Activated CD4-positive, alpha-beta T cell treated with anti-CD3 and anti-CD28 coated beads, Interleukin-2, amount 10 ng/mL, durations not matched to agents 24 days and 14 days (primary cell): ENCODE measurements around the gene CALCOCO1. TPM values are rescaled to one million over a fixed set of nuclear protein-coding genes. Genes with fewer than 3 reads are reported as not detected.
A peak's percentile ranks its signal among the peaks of the same experiment; 100 is the strongest.

Source experiments
- DNase-seq: peaks from one replicate; pipeline ENCODE4 v3.0.0; 2022
- H3K27ac Mint-ChIP-seq: one replicate; pipeline ENCODE4 v1.8.0; 2022; ENCODE audit warnings: mild to moderate bottlenecking, mixed read lengths
- H3K27me3 Mint-ChIP-seq: one replicate; pipeline ENCODE4 v1.8.0; 2022; ENCODE audit warnings: mixed read lengths
- H3K36me3 Mint-ChIP-seq: one replicate; pipeline ENCODE4 v1.8.0; 2022; ENCODE audit warnings: low read depth, mild to moderate bottlenecking, mixed read lengths
- H3K4me1 Mint-ChIP-seq: one replicate; pipeline ENCODE4 v1.8.0; 2021; ENCODE audit warnings: mixed read lengths
- H3K4me3 Mint-ChIP-seq: one replicate; pipeline ENCODE4 v1.8.0; 2022; ENCODE audit warnings: mild to moderate bottlenecking, moderate library complexity, mixed read lengths
- H3K9me3 Mint-ChIP-seq: one replicate; pipeline ENCODE4 v1.8.0; 2021; ENCODE audit warnings: mixed read lengths
- intact Hi-C: fragments of 100-400 bp; cut with micrococcal nuclease; formaldehyde crosslinking; loops from one replicate; pipeline ENCODE4 v1.15.1; 2023
- total RNA-seq: library from RNA; stranded (reverse); gene quantifications from 2 replicates; pipeline ENCODE4 v1.2.3, GENCODE V29; 2022

The CALCOCO1 gene
- total RNA-seq, 1 donor from 2014 or later = 15.2 TPM

- no peak overlapping the region for H3K4me3 Mint-ChIP-seq
- H3K9me3 Mint-ChIP-seq = no peaks in the 10 kb centered on the region
- intact Hi-C loops = loop anchor here (5.0 kb wide), 1 partner anchor 206 kb away; no protein-coding TSS in a partner anchor
- no peaks in the 10 kb centered on the region for H3K36me3 Mint-ChIP-seq
- H3K4me1 Mint-ChIP-seq = peaks cover 18% of the 10 kb centered on the region
- no peak overlapping the region for H3K27ac Mint-ChIP-seq
- H3K27me3 Mint-ChIP-seq = peaks cover 28% of the 10 kb centered on the region
- no peak for DNase-seq
Measured at GRCh38 chr12:53748072-53748840, 21.0 kb upstream of the CALCOCO1 start.

DNA sequence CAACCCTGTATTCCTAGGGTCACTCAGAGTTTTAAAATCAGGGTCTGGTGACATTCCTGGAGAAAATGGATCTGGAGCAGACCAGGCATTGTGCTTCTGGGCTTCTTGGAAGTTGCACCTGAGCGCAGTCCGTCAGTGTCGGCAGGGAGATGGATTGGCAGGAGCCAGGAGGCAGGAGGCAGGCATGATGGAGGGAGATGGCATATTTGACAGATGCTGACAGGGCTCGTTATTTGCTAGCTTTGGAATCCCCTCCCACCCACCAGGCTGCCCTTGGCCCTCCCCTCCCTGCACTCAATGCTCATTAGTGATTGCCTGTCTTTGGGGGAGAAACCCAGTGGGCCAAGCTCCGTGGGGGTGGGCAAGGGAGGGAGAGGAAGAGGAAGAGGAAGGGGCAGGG lies 19.8 kb upstream of the CALCOCO1 start:
- intact Hi-C loops = loop anchor here (2.0 to 5.0 kb wide), 2 partner anchors 70 to 205 kb away; partner anchors contain the start of gene ATP5MC2
- H3K36me3 Mint-ChIP-seq = no peaks in the 10 kb centered on the region
- no peak overlapping the region for H3K27ac Mint-ChIP-seq
- peaks cover 19% of the 10 kb centered on the region for H3K4me1 Mint-ChIP-seq
- H3K4me3 Mint-ChIP-seq = peak overlapping the region; percentile 9
- no peak for DNase-seq
- peaks cover 38% of the 10 kb centered on the region for H3K27me3 Mint-ChIP-seq
- H3K9me3 Mint-ChIP-seq = no peaks in the 10 kb centered on the region

GRCh38 chr12:53746592-53747092 lies 19.4 kb upstream of the CALCOCO1 start:
- peak; percentile 96 for DNase-seq
- H3K27ac Mint-ChIP-seq = no peak overlapping the region
- H3K4me1 Mint-ChIP-seq = peaks cover 17% of the 10 kb centered on the region
- peak overlapping the region; percentile 9 for H3K4me3 Mint-ChIP-seq
- intact Hi-C loops = loop anchor here (1.0 to 5.0 kb wide), 5 partner anchors 11 to 204 kb away; partner anchors contain the start of genes ATP5MC2 and CALCOCO1
- H3K27me3 Mint-ChIP-seq = peaks cover 36% of the 10 kb centered on the region
- H3K9me3 Mint-ChIP-seq = no peaks in the 10 kb centered on the region
- no peaks in the 10 kb centered on the region for H3K36me3 Mint-ChIP-seq

DNA sequence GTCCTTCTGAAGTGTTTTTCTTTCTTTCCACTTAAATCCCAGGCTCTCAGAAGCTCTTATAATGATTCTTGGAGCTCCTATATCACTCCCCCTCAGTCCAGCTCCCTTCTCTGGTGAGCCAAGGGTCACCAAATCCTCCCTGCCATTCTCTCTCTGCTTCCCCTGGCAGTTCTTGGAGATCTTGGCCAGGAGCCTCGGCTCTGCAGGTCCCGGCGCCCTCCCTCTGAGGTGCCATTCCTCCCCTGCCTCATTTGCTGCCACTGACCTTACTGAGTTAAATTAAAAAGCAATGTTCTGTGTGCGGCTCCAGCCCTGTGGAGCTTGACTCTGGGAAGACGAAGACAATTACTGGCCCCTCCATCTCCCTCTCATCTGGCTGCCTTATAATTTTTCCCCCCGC lies 17.5 kb upstream of the CALCOCO1 start:
- Mint-ChIP-seq H3K9me3 (no peaks in the 10 kb centered on the region), H3K4me3 (no peak overlapping the region), H3K4me1 (peaks cover 17% of the 10 kb centered on the region), H3K36me3 (no peaks in the 10 kb centered on the region), H3K27ac (no peak overlapping the region), H3K27me3 (peaks cover 38% of the 10 kb centered on the region)
- no peak for DNase-seq
- intact Hi-C loops = loop anchor here (5.0 kb wide), 1 partner anchor 202 kb away; no protein-coding TSS in a partner anchor

DNA sequence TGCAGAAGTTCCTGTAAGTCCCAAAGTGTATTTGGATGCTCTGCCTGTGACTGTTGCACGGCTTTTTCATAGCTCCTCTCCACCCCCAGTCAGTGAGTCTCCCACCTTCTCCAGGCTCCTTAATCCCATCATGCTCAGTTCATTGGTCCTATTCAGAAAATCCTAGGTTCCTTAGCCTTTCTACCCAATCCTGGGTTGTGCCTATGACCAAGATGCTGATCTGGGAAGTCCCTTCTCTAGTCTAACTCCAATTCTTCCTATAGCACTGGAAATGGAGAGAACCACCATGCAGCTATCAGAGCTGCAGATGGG lies 16.8 kb upstream of the CALCOCO1 start:
- H3K9me3 Mint-ChIP-seq = no peaks in the 10 kb centered on the region
- intact Hi-C loops = no loop called here
- no peak for DNase-seq
- H3K36me3 Mint-ChIP-seq = no peaks in the 10 kb centered on the region
- no peak overlapping the region for H3K4me3 Mint-ChIP-seq
- H3K27me3 Mint-ChIP-seq = peaks cover 44% of the 10 kb centered on the region
- H3K27ac Mint-ChIP-seq = no peak overlapping the region
- peaks cover 22% of the 10 kb centered on the region for H3K4me1 Mint-ChIP-seq

DNA sequence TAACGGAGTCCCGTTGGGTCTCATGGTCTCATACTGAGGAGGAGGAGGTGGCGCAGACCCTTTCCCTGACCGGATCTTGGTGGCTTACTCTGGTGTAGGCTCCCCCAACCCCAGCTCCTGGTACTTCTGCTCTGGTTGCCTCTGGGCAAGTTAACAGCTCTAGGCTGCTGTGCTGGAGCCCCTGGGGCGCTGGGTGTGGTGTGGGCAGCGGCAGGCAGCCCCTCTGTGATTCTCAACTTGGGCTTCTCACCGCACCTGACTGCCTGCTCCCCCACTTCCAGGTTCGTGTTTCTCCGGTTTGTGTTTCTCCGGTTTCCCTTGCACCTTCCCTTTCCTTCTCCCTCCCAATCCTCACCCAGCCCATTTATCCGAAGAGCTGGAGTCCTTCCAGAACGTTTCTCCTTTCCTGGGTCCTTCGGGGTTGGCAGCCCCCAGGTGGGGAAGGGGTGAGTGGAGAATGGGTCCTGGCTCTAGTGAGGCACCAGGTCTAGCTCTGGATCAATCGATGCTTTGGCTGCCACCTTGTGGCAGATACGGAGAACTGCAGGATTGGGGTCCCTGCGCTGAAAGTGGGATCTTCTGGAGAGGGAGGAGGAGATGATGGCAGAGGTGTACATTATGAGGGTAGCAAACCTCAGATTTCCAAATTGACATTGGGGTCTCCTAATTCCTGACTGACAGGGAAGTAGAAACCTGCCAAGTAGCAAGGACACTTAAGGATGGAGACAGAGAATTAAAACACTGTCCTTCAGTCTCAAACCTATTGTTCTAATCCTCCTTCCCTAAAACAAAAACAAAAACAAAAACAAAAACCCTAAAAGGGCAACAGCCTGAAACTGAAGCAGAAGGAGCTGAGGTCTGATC lies 16.2 kb upstream of the CALCOCO1 start:
- no peak overlapping the region for H3K27ac Mint-ChIP-seq
- peak; percentile 91 for DNase-seq
- H3K4me3 Mint-ChIP-seq = peak overlapping the region; percentile 66
- H3K4me1 Mint-ChIP-seq = peaks cover 26% of the 10 kb centered on the region
- intact Hi-C loops = loop anchor here (1.0 kb wide), 1 partner anchor 41 kb away; no protein-coding TSS in a partner anchor
- H3K9me3 Mint-ChIP-seq = no peaks in the 10 kb centered on the region
- H3K36me3 Mint-ChIP-seq = peaks cover 2% of the 10 kb centered on the region
- peaks cover 50% of the 10 kb centered on the region for H3K27me3 Mint-ChIP-seq

DNA sequence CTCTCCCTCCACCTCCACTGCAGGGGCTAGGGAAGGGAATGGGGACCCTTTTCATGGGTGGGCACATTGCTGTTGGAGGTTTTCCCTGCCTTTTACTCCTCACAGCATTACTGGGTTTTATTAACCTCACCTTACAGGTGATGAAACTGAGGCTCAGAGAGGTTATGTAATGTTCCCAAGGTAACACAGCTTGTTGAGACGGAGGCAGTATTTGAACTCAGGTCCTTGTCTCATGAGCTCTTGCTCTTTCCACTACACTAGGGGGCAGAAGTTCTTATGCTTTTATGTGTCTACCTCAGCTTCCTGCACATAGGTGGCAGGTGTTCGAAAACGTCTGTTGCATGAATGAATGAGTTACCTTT lies 12.9 kb upstream of the CALCOCO1 start:
- no peak for DNase-seq
- Mint-ChIP-seq H3K9me3 (no peaks in the 10 kb centered on the region), H3K27ac (no peak overlapping the region), H3K27me3 (peaks cover 67% of the 10 kb centered on the region), H3K4me3 (no peak overlapping the region), H3K4me1 (peaks cover 15% of the 10 kb centered on the region), H3K36me3 (peaks cover 2% of the 10 kb centered on the region)
- intact Hi-C loops = no loop called here

- peaks cover 2% of the 10 kb centered on the region for H3K36me3 Mint-ChIP-seq
- H3K9me3 Mint-ChIP-seq = no peaks in the 10 kb centered on the region
- intact Hi-C loops = no loop called here
- peaks cover 66% of the 10 kb centered on the region for H3K27me3 Mint-ChIP-seq
- peaks cover 15% of the 10 kb centered on the region for H3K4me1 Mint-ChIP-seq
- H3K27ac Mint-ChIP-seq = no peak overlapping the region
- no peak for DNase-seq
- H3K4me3 Mint-ChIP-seq = peak overlapping the region; percentile 51
Measured at GRCh38 chr12:53739214-53740129, 12.2 kb upstream of the CALCOCO1 start.

DNA sequence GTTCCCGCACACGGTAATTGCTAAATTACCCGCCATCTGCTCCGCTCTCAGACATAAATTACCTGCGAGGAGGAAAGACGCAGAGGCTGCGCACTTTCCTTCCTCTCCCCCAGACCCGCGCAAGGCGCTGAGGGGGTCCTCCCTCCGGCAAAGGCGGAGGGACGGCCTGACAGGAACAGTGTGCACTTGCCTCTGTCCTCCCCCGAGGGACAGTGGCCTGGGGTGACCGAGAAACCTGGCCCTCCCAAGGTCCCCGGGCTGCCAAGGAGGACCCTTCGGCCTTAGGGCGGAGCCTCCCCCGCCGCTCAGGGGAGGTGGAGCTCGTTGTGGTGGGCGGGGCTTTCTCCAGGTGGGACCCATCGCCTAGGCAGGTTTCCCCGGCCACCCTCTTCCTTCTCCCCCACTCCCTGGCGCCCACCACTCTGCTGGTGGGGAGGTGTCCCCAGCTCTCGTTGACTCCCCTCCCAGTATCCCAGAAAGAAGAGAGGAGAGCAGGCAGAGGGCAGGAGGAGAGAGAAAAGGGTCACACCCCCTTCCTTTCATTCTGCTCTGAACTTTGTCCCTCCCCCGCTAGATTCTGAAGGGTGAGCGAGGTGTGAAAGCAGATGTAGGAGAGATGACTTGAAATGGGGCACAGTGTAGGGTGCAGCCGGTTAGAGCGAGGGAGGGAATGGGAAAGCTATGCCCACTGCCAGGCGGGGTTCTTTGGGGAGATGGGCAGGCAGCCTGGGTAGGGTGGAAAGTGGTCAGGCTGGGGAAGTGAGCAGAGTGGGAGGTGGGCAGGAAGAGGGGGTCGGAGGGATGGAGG lies 11.4 kb upstream of the CALCOCO1 start:
- peak overlapping the region; percentile 51 for H3K4me3 Mint-ChIP-seq
- H3K27me3 Mint-ChIP-seq = peaks cover 65% of the 10 kb centered on the region
- peaks cover 19% of the 10 kb centered on the region for H3K4me1 Mint-ChIP-seq
- intact Hi-C loops = loop anchor here (1.0 kb wide), 1 partner anchor 11 kb away; the partner anchor contains the start of gene CALCOCO1
- DNase-seq = peak; percentile 78
- no peak overlapping the region for H3K27ac Mint-ChIP-seq
- H3K36me3 Mint-ChIP-seq = peaks cover 2% of the 10 kb centered on the region
- no peaks in the 10 kb centered on the region for H3K9me3 Mint-ChIP-seq

DNA sequence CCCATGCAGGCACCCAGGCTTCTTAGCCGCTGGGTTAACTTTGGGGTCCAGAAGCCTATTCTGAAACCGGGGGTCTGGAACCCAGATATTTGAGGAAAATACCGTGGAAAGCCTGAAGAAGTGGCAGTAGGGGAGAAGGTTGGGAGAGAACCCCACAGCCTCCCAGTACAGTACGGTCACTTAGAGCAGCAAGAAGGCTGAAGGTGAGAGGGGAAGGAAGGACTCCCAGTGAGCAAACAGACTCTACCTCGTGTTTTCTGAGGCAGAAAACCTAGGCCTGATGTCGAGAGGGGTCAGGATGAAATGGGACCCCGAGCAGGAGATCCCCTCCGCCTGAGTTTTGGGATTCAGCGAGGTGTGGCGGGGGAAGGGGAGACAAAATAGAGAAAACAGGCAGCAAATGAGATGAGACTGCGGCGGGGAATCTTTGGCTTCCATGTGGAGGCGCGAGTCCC lies 10.7 kb upstream of the CALCOCO1 start:
- intact Hi-C loops = loop anchor here (1.0 kb wide), 1 partner anchor 11 kb away; the partner anchor contains the start of gene CALCOCO1
- DNase-seq = no peak
- Mint-ChIP-seq H3K9me3 (no peaks in the 10 kb centered on the region), H3K36me3 (peaks cover 2% of the 10 kb centered on the region), H3K27ac (no peak overlapping the region), H3K27me3 (peaks cover 61% of the 10 kb centered on the region), H3K4me1 (peaks cover 15% of the 10 kb centered on the region), H3K4me3 (peak overlapping the region; percentile 48)

DNA sequence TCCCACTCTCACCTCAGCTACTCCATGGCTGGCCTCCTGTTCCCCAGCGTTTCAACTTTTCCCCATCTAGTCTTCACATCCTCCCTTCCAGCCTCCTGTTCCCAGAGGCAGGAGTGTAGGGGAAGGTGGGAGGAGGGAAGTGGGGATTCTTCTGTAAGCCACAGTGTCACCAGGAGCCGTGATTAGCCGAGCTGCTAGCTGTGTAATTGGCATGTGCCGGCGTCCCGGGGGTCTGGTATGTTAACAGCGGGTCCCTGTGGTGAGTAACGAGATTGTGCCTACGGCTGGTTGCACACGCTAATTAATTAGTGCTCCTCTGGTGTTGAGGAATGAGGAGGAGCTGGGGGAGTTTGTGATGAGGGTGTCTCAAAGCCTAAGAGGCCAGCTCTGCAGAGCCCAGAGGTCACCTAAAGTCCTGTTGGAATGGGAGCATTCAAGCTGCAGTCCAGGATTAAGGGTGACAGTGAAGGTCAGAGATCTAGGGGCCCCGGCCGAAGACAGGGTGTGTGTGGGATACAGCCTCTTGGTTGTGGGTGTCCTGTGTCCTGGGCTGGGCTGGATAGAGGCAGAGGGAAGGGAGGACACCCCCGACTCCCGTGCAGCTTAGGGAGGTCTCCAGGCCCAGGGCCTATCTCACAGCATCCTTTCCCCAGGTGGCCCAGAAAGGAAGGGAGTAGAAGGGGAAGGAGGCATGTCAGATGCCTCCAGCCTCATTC lies 10.0 kb upstream of the CALCOCO1 start:
- Mint-ChIP-seq H3K27me3 (peaks cover 59% of the 10 kb centered on the region), H3K4me1 (peaks cover 15% of the 10 kb centered on the region), H3K4me3 (no peak overlapping the region), H3K27ac (no peak overlapping the region), H3K9me3 (no peaks in the 10 kb centered on the region), H3K36me3 (peaks cover 2% of the 10 kb centered on the region)
- intact Hi-C loops = no loop called here
- no peak for DNase-seq

DNA sequence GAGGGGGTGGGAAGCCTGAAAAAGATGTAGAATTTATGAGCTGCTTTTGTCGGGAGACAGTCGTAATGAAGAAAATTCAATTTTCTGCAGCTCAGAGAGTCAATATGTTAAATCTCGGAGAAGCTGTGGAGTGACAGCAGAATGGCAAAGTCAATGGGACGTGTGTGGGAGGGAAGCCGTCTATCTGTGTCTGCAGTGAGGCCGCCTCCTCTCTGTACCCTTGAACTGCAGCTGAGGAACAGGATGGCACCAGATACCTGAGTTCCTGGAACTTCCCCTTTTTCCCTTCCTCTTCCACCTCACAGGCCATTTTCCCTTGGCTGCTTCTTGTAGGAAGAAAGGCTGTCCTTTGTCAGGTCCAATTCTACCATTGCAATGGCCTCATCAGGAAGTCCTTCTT lies 9.3 kb upstream of the CALCOCO1 start:
- H3K27me3 Mint-ChIP-seq = peaks cover 57% of the 10 kb centered on the region
- H3K4me3 Mint-ChIP-seq = no peak overlapping the region
- no peaks in the 10 kb centered on the region for H3K9me3 Mint-ChIP-seq
- H3K36me3 Mint-ChIP-seq = peaks cover 2% of the 10 kb centered on the region
- peaks cover 15% of the 10 kb centered on the region for H3K4me1 Mint-ChIP-seq
- H3K27ac Mint-ChIP-seq = no peak overlapping the region
- intact Hi-C loops = no loop called here
- no peak for DNase-seq
